ENCODE results near the gene AP1S3. TPM values are rescaled to one million over a fixed set of nuclear protein-coding genes. Genes with fewer than 3 reads are reported as not detected.
"Not testable (repeated sequence)": the region's sequence is repeated elsewhere in the genome, so short reads cannot be mapped to it uniquely, and the experiment has no call there.

The AP1S3 gene
- total RNA-seq (2012; rRNA removed): 5.2 and 7.4 TPM in 2 replicates

DNA sequence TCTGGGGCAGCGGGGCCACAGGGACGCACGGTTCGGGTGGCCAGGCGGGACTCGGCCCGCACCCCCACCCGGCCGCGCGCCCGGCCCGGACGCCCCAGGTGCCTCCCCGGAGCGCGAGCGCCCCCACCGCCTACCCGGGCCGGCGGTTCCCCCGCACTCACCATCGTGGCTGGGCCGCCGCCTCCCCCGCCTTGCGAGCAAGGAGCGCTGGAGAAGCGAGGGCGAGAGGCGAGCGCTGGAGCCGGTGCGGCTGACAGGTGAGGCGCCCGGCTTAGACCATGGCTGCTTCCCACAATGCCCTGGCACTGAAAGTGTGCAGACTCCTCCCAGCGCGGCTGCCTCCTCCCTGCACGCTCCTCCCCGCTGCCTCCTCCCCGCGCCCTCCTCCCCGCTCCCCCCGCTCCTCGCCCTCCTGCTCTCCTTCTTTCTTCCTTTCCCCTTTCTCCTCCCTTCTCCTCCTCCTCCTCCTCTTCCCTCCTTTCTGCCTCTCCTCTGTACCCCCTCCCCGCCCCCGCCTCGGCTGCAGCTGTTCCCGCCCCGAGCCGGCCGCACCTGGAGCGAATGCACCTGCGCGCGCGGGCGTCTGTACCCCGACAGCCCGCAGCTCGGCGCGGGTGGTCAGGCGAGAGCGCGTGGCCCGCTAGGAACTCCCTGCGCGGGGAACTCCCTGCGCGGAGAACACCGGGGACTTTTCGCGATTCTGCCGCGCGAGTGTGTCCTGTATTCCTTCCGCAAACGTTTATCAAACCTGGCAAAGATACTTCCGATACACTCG, at the start of gene AP1S3:
AP1S3 (minus strand) TSS at position 296 of the 775 bp plus-strand sequence; CDS start at position 164, 132 bp downstream.
- Histone ChIP-seq H3K36me3 (ENCODE audit: insufficient read depth, low read length) (no peaks in the 10 kb centered on the region), H3K4me3 (ENCODE audit: low read length) (peak within 1 kb of the TSS; percentile 85), H3K4me2 (ENCODE audit: low read length) (peak within 1 kb of the TSS; percentile 95), H3K27me3 (ENCODE audit: control insufficient read depth, insufficient read depth, low read length) (no peaks in the 10 kb centered on the region), H3K9me3 (replicated peaks; ENCODE audit: low read length) (no peaks in the 10 kb centered on the region), H3K4me1 (ENCODE audit: control insufficient read depth, insufficient read depth, low read length) (peaks cover 11% of the 10 kb centered on the region), H3K9ac (ENCODE audit: low read depth, low read length) (peak within 1 kb of the TSS; percentile 67)

DNA sequence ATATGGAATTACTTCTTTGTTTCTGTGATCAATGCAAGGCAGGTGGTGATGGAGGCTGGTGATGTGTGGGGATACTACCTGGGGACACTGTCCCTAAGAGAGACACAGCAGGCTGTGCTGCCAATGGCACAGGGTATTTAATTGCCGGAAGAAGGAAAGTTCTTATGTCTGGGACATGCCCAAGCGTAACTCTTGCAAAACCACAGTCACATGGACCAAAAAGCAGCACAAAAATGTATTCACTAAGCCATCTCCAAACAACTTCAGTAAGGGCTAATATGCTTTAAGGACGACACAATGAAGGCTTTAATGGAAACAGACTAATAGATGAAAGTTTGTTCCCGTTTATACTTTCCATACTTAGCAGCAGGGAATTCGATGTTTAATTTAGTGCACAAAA, 49.7 kb upstream of the AP1S3 start:
- Histone ChIP-seq H3K9ac (ENCODE audit: low read depth, low read length) (no peak overlapping the region), H3K4me1 (ENCODE audit: control insufficient read depth, insufficient read depth, low read length) (no peaks in the 10 kb centered on the region), H3K27me3 (ENCODE audit: control insufficient read depth, insufficient read depth, low read length) (no peaks in the 10 kb centered on the region), H3K9me3 (replicated peaks; ENCODE audit: low read length) (no peaks in the 10 kb centered on the region), H3K36me3 (ENCODE audit: insufficient read depth, low read length) (peaks cover 37% of the 10 kb centered on the region), H3K4me3 (ENCODE audit: low read length) (no peak overlapping the region), H3K4me2 (ENCODE audit: low read length) (no peak overlapping the region)

DNA sequence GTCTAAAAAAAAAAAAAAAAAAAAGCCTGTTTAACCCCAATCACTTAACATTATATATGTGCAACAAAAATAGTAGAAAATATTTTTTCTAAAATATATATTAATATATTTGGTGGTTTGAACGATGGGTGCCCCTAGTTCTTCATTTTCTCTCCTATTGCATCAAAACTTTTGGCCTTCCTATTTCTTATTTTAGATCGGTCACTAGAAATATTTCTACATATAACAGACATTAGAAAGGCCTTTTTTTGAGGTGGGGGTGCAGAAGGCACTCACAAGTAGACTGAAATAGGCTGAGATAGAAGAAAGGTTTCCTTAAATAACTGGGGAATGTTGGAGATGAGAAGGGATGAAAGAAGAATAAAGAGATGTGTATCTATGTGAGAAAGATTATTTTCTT, 49.3 kb upstream of the AP1S3 start:
- H3K9me3 ChIP-seq (replicated peaks; ENCODE audit: low read length): no peaks in the 10 kb centered on the region
- H3K36me3 ChIP-seq (ENCODE audit: insufficient read depth, low read length): peaks cover 37% of the 10 kb centered on the region
- H3K9ac ChIP-seq (ENCODE audit: low read depth, low read length): no peak overlapping the region
- H3K4me2 ChIP-seq (ENCODE audit: low read length): no peak overlapping the region
- H3K4me3 ChIP-seq (ENCODE audit: low read length): no peak overlapping the region
- no peaks in the 10 kb centered on the region for H3K27me3 ChIP-seq (ENCODE audit: control insufficient read depth, insufficient read depth, low read length)
- H3K4me1 ChIP-seq (ENCODE audit: control insufficient read depth, insufficient read depth, low read length): no peaks in the 10 kb centered on the region

DNA sequence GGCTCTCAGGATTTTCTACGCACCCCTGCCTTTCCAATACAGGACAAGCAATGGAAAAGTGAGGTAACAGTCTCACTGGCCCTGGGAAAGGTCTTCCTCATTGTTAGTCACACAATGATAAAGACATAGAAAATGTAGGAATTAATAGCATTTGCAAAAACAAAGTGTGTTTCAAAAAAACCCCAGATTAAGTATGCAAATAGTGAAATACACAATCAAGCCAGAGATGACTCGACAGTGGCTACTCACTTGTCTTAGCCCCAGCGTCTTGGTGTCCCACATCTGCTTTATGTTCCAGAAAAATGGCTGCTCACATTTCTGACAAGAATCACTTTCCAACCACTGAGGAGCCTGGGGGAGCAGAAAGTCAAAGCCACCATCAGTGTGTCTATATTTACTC, 47.0 kb upstream of the AP1S3 start:
- Histone ChIP-seq H3K27me3 (ENCODE audit: control insufficient read depth, insufficient read depth, low read length) (no peaks in the 10 kb centered on the region), H3K4me3 (ENCODE audit: low read length) (no peak overlapping the region), H3K4me2 (ENCODE audit: low read length) (no peak overlapping the region), H3K9me3 (replicated peaks; ENCODE audit: low read length) (no peaks in the 10 kb centered on the region), H3K4me1 (ENCODE audit: control insufficient read depth, insufficient read depth, low read length) (no peaks in the 10 kb centered on the region), H3K9ac (ENCODE audit: low read depth, low read length) (no peak overlapping the region), H3K36me3 (ENCODE audit: insufficient read depth, low read length) (peaks cover 46% of the 10 kb centered on the region)

DNA sequence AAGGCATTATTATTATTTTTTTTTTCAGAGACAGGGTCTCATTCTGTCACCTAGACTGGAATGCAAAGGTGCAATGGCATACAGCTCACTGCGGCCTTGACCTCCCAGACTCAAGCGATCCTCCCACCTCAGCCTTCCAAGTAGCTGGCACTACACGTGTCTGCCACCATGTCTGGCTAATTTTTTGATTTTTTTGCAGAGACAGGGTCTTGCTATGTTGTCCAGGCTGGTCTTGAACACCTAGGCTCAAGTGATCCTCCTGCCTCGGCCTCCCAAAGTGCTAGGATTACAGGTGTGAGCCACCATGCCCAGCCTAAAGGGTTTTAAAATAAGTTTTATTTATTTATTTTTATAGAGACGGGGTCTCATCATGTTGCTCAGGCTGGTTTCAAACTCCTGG, 45.3 kb upstream of the AP1S3 start:
- H3K4me1 ChIP-seq (ENCODE audit: control insufficient read depth, insufficient read depth, low read length): no peaks in the 10 kb centered on the region
- H3K27me3 ChIP-seq (ENCODE audit: control insufficient read depth, insufficient read depth, low read length): no peaks in the 10 kb centered on the region
- no peaks in the 10 kb centered on the region for H3K9me3 ChIP-seq (replicated peaks; ENCODE audit: low read length)
- H3K4me2 ChIP-seq (ENCODE audit: low read length): no peak overlapping the region
- no peak overlapping the region for H3K4me3 ChIP-seq (ENCODE audit: low read length)
- H3K9ac ChIP-seq (ENCODE audit: low read depth, low read length): no peak overlapping the region
- H3K36me3 ChIP-seq (ENCODE audit: insufficient read depth, low read length): peaks cover 57% of the 10 kb centered on the region

DNA sequence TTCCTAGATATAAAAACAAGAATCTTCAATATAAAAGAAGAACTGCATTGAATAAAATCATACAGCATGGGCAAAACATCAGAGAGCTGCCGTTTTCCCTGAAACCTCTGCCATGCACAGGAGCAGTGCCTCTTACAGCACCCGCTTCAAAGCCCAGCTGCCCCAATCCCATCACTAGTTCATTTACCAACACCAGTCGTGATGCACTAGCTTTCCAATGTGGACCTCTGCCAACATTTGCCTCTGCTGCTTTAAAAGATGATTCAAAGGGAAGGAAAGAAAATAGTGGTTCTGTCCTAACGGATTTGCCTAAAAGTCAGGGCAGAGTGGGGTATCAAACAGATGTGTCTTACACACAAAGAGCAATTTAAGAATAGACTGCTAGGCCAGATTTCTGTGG, 43.4 kb upstream of the AP1S3 start:
- Histone ChIP-seq H3K27me3 (ENCODE audit: control insufficient read depth, insufficient read depth, low read length) (no peaks in the 10 kb centered on the region), H3K9me3 (replicated peaks; ENCODE audit: low read length) (no peaks in the 10 kb centered on the region), H3K4me2 (ENCODE audit: low read length) (no peak overlapping the region), H3K4me1 (ENCODE audit: control insufficient read depth, insufficient read depth, low read length) (no peaks in the 10 kb centered on the region), H3K36me3 (ENCODE audit: insufficient read depth, low read length) (peaks cover 65% of the 10 kb centered on the region), H3K4me3 (ENCODE audit: low read length) (no peak overlapping the region), H3K9ac (ENCODE audit: low read depth, low read length) (no peak overlapping the region)

DNA sequence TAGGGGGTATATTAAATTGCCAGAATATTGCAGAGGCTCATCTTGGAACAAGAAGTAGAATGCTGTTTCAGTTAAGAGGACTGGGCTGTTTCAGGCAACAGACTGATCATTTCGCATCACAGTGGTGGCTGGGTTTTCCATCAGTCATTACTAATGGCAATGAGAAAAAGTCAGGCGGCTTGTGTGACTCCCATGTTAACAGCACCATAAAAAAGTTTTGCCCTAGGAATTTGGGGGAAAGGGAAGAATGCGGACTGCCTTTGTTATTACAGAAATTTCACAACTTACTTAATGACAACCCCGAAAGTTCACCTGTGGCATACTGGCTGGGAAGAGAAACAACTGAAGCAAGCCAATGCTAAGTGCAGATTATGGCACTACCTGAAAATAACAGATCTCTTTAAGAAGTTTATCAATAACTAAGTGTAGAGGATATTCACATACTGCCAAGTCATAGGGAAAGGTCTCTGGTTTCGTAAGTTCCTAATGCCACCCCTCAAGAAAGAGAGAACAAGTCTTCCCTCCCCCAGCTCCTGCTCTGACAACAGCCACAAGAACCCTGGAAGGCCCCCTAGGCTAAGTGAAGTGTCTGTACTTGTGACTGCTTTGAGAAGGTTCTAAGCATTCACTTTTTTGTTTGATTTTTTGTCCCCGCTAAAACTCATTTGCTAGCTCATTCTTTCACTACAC, 40.5 kb upstream of the AP1S3 start:
- Histone ChIP-seq H3K9me3 (replicated peaks; ENCODE audit: low read length) (no peaks in the 10 kb centered on the region), H3K4me2 (ENCODE audit: low read length) (no peak overlapping the region), H3K27me3 (ENCODE audit: control insufficient read depth, insufficient read depth, low read length) (no peaks in the 10 kb centered on the region), H3K4me3 (ENCODE audit: low read length) (no peak overlapping the region), H3K4me1 (ENCODE audit: control insufficient read depth, insufficient read depth, low read length) (no peaks in the 10 kb centered on the region), H3K9ac (ENCODE audit: low read depth, low read length) (no peak overlapping the region), H3K36me3 (ENCODE audit: insufficient read depth, low read length) (peaks cover 64% of the 10 kb centered on the region)

DNA sequence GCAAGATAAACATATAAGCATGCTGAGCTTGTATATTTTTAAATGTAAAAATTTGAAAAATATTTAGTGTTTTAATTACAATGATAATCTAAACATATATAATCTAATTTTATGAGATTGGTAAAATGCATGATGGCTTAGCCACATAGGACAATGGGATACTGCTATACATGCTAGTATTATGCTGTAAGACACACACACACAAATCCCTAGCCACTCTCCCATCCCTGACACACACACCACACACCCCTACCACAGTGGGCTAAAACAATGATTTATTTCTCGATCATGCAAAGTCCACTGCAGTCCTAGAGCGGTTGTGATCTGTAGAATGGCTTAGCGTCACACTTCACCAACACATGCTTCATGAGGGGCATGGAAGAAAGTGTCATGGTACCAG, 36.3 kb upstream of the AP1S3 start:
- Histone ChIP-seq H3K4me2 (ENCODE audit: low read length) (no peak overlapping the region), H3K27me3 (ENCODE audit: control insufficient read depth, insufficient read depth, low read length) (no peaks in the 10 kb centered on the region), H3K36me3 (ENCODE audit: insufficient read depth, low read length) (peaks cover 52% of the 10 kb centered on the region), H3K4me3 (ENCODE audit: low read length) (no peak overlapping the region), H3K9me3 (replicated peaks; ENCODE audit: low read length) (no peaks in the 10 kb centered on the region), H3K4me1 (ENCODE audit: control insufficient read depth, insufficient read depth, low read length) (no peaks in the 10 kb centered on the region), H3K9ac (ENCODE audit: low read depth, low read length) (no peak overlapping the region)

DNA sequence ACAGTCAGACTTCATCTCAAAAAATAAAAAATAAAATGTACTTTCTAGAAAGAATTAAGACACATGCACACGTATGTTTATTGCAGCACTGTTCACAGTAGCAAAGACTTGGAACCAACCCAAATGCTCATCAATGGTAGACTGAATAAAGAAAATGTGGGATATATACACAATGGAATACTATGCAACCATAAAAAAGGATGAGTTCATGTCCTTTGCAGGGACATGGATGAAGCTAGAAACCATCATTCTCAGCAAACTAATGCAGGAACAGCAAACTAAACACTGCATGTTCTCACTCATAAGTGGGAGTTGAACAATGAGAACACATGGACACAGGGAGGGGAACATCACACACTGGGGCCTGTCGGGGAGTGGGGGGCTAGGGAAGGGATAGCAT, 35.4 kb upstream of the AP1S3 start:
- not testable (repeated sequence) for H3K4me2 ChIP-seq (ENCODE audit: low read length); H3K4me1 ChIP-seq (ENCODE audit: control insufficient read depth, insufficient read depth, low read length); H3K9ac ChIP-seq (ENCODE audit: low read depth, low read length); H3K27me3 ChIP-seq (ENCODE audit: control insufficient read depth, insufficient read depth, low read length); H3K9me3 ChIP-seq (replicated peaks; ENCODE audit: low read length); H3K4me3 ChIP-seq (ENCODE audit: low read length)
- H3K36me3 ChIP-seq (ENCODE audit: insufficient read depth, low read length): peaks cover 43% of the 10 kb centered on the region

DNA sequence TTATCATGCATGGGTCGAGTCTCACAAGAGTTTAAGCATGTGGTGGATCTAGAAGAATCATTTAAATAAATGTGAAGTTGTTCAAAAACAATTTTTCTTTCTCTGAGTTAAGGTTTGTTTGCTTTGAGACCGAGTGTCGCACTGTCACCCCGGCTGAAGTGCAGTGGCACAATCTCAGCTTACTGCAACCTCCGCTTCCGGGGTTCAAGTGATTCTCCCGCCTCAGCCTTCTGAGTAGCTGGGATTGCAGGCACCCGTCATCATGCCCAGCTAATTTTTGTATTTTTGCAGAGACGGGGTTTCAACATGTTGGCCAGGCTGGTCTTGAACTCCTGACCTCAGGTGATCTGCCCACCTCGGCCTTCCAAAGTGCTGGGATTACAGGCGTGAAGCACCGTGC, 34.3 kb upstream of the AP1S3 start:
- not testable (repeated sequence) for H3K9ac ChIP-seq (ENCODE audit: low read depth, low read length); H3K4me3 ChIP-seq (ENCODE audit: low read length); H3K9me3 ChIP-seq (replicated peaks; ENCODE audit: low read length); H3K27me3 ChIP-seq (ENCODE audit: control insufficient read depth, insufficient read depth, low read length); H3K4me1 ChIP-seq (ENCODE audit: control insufficient read depth, insufficient read depth, low read length); H3K4me2 ChIP-seq (ENCODE audit: low read length)
- H3K36me3 ChIP-seq (ENCODE audit: insufficient read depth, low read length): peaks cover 34% of the 10 kb centered on the region

DNA sequence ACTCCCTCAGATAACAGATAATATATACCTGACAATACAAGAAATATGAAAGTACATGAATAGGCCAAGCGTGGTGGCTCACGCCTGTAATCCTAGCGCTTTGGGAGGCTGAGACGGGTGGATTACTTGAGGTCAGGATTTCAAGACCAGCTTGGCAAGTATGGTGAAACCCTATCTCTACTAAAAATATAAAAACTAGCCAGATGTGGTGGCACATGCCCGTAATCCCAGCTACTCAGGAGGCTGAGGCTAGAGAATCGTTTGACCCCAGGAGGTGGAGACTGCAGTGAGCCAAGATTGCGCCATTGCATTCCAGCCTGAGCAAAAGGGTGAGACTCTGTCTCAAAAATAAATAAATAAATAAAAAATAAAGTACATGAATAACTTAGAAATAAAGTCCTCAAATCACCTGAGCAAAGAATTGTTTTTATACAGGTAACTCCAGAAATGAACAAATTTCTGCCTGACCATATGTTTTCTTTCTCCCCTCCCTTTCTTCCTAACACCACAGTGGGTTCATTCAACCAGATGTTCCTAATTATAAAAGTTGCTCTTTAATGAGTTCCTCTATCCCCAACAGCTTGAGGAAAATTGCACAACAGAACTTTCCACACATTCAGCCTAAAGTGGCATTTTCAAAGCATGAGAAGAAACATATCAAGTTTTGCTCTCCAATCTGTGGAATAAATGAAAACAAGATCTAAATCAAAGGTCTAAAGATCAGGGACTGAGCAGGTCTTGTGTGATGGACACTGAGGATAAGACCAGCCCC, 33.6 kb upstream of the AP1S3 start:
- H3K4me1 ChIP-seq (ENCODE audit: control insufficient read depth, insufficient read depth, low read length): no peaks in the 10 kb centered on the region
- no peaks in the 10 kb centered on the region for H3K27me3 ChIP-seq (ENCODE audit: control insufficient read depth, insufficient read depth, low read length)
- no peaks in the 10 kb centered on the region for H3K9me3 ChIP-seq (replicated peaks; ENCODE audit: low read length)
- no peak overlapping the region for H3K4me3 ChIP-seq (ENCODE audit: low read length)
- H3K9ac ChIP-seq (ENCODE audit: low read depth, low read length): no peak overlapping the region
- peaks cover 29% of the 10 kb centered on the region for H3K36me3 ChIP-seq (ENCODE audit: insufficient read depth, low read length)
- H3K4me2 ChIP-seq (ENCODE audit: low read length): no peak overlapping the region

Data from skeletal muscle satellite cell (primary cell).